Measurements from ENCODE around the gene IARS2.
"Not testable (repeated sequence)": the region's sequence is repeated elsewhere in the genome, so short reads cannot be mapped to it uniquely, and the experiment has no call there.

The IARS2 gene

GRCh38 chr1:220113136-220113695 lies 19.3 kb downstream of the IARS2 start:
- peak; percentile 11 to 19 for DNase-seq

- no peak for DNase-seq
These were observed 25.1 kb downstream of the IARS2 start for GRCh38 chr1:220119043-220119512.

- no peak for DNase-seq
These were observed 28.0 kb downstream of the IARS2 start for GRCh38 chr1:220121791-220122530.

GRCh38 chr1:220123066-220123465 lies 29.1 kb downstream of the IARS2 start:
- no peak for DNase-seq

- DNase-seq, result peak in 1 of 2 experiments; percentile 11
These were observed 30.0 kb downstream of the IARS2 start for GRCh38 chr1:220123889-220124288.

- peak; percentile 8 to 12 for DNase-seq
These were observed 30.6 kb downstream of the IARS2 start for GRCh38 chr1:220124542-220124941.

- no peak for DNase-seq
These were observed 33.1 kb downstream of the IARS2 start for GRCh38 chr1:220127076-220127475.

GRCh38 chr1:220129479-220130210 lies 35.7 kb downstream of the IARS2 start:
- no peak for DNase-seq

- no peak for DNase-seq
These were observed 41.8 kb downstream of the IARS2 start for GRCh38 chr1:220135755-220136154.

- DNase-seq, result no peak
These were observed 43.3 kb downstream of the IARS2 start for GRCh38 chr1:220137019-220137786.

GRCh38 chr1:220139966-220140365 lies 46.0 kb downstream of the IARS2 start:
- DNase-seq, result no peak

- DNase-seq, result no peak
These were observed 50.1 kb downstream of the IARS2 start for GRCh38 chr1:220144051-220144450.

- no peak for DNase-seq
These were observed 55.8 kb downstream of the IARS2 start for GRCh38 chr1:220149742-220150141.

GRCh38 chr1:220151454-220151853 lies 57.5 kb downstream of the IARS2 start:
- no peak for DNase-seq

- DNase-seq, result no peak
These were observed 59.2 kb downstream of the IARS2 start for GRCh38 chr1:220153147-220153546.

GRCh38 chr1:220156620-220157146 lies 62.8 kb downstream of the IARS2 start:
- no peak for DNase-seq

- DNase-seq, result no peak
These were observed 63.8 kb downstream of the IARS2 start for GRCh38 chr1:220157738-220158137.

GRCh38 chr1:220158530-220158929 lies 64.6 kb downstream of the IARS2 start:
- DNase-seq, result not testable (repeated sequence)

- DNase-seq, result no peak
These were observed 65.1 kb downstream of the IARS2 start for GRCh38 chr1:220159041-220159440.

GRCh38 chr1:220160027-220160426 lies 66.1 kb downstream of the IARS2 start:
- DNase-seq, result no peak

- no peak for DNase-seq
These were observed 70.2 kb downstream of the IARS2 start for GRCh38 chr1:220164116-220164515.

GRCh38 chr1:220164517-220164916 lies 70.6 kb downstream of the IARS2 start:
- DNase-seq, result no peak

GRCh38 chr1:220166853-220167252 lies 72.9 kb downstream of the IARS2 start:
- no peak for DNase-seq

Measured in AML-193 (cell line).